HCT116 (cell line): Measurements from ENCODE around the gene HNRNPH3.

Source experiments
- CTCF ChIP-seq, 3 experiments: fragments of 200-600 bp in 1 of 3; sonication (generic) in 1 of 3; IDR thresholded peaks in 2 of 3; conservative IDR thresholded peaks in 1 of 3; 2 replicates each; pipeline ENCODE4 v1.5.1; 2012 to 2017; ENCODE audit warnings: low read depth in 2 of 3, low read length in 2 of 3, antibody characterized with exemption in 1 of 3, borderline replicate concordance in 1 of 3, control low read depth in 1 of 3, mild to moderate bottlenecking in 1 of 3, mixed read lengths in 1 of 3, mixed run types in 1 of 3, moderate library complexity in 1 of 3; ENCODE audit not compliant: insufficient read depth in 1 of 3
- EZH2 ChIP-seq: fragments of 200-600 bp; sonication (generic); IDR thresholded peaks from 2 replicates; pipeline ENCODE4 v1.6.1; 2017; ENCODE audit warnings: antibody characterized with exemption, mixed run types
- POLR2AphosphoS5 ChIP-seq: IDR thresholded peaks from 2 replicates; pipeline ENCODE4 v1.6.1; 2011; ENCODE audit warnings: mild to moderate bottlenecking, low read depth, low read length, moderate library complexity
- YY1 ChIP-seq: IDR thresholded peaks from 2 replicates; pipeline ENCODE4 v1.6.1; 2011; ENCODE audit warnings: low read length, low read depth, moderate library complexity, mild to moderate bottlenecking; ENCODE audit not compliant: insufficient replicate concordance; ENCODE audit errors: extremely low read depth

- TF ChIP-seq CTCF (IDR thresholded peaks at IDR 0.05 in 2 of 3, conservative IDR thresholded peaks at IDR 0.05 in 1 of 3; ENCODE audit: borderline replicate concordance in 1 of 3, insufficient read depth in 1 of 3, low read depth in 2 of 3, low read length in 2 of 3) (no peak), EZH2 (no peak), POLR2AphosphoS5 (no peak), YY1 (no peak)
Measured at GRCh38 chr10:68302871-68303270, 29.0 kb upstream of the HNRNPH3 start.
